ENCODE results near the gene CXorf49.

The CXorf49 gene

DNA sequence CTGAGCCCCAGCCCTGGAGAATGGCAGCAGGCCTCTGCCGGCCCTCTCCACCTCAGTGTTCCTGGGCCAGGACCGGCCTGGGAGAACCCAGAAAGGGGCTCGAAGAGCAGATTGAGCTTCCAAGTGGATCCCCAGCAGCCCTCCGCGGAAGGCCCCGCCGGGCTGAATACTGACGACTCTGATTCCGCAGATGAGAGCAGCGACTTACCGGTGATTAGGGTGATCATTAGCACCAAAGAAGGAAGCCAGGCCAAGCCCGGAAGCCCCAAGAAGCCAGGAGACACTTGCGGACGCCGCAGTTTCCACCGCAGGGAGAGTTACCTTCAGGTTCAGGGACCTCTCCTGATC lies 49.9 kb downstream of the CXorf49 start:
- ChIA-PET CTCF (no interaction called here), POLR2A (no interaction called here)
- no peak for DNase-seq (ENCODE audit: extremely low spot score)
- TF ChIP-seq, protein P1, sequence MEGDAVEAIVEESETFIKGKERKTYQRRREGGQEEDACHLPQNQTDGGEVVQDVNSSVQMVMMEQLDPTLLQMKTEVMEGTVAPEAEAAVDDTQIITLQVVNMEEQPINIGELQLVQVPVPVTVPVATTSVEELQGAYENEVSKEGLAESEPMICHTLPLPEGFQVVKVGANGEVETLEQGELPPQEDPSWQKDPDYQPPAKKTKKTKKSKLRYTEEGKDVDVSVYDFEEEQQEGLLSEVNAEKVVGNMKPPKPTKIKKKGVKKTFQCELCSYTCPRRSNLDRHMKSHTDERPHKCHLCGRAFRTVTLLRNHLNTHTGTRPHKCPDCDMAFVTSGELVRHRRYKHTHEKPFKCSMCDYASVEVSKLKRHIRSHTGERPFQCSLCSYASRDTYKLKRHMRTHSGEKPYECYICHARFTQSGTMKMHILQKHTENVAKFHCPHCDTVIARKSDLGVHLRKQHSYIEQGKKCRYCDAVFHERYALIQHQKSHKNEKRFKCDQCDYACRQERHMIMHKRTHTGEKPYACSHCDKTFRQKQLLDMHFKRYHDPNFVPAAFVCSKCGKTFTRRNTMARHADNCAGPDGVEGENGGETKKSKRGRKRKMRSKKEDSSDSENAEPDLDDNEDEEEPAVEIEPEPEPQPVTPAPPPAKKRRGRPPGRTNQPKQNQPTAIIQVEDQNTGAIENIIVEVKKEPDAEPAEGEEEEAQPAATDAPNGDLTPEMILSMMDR (IDR thresholded peaks at IDR 0.05; ENCODE audit: control extremely low read depth, extremely low read depth, low read depth, missing control alignments) = no peak

DNA sequence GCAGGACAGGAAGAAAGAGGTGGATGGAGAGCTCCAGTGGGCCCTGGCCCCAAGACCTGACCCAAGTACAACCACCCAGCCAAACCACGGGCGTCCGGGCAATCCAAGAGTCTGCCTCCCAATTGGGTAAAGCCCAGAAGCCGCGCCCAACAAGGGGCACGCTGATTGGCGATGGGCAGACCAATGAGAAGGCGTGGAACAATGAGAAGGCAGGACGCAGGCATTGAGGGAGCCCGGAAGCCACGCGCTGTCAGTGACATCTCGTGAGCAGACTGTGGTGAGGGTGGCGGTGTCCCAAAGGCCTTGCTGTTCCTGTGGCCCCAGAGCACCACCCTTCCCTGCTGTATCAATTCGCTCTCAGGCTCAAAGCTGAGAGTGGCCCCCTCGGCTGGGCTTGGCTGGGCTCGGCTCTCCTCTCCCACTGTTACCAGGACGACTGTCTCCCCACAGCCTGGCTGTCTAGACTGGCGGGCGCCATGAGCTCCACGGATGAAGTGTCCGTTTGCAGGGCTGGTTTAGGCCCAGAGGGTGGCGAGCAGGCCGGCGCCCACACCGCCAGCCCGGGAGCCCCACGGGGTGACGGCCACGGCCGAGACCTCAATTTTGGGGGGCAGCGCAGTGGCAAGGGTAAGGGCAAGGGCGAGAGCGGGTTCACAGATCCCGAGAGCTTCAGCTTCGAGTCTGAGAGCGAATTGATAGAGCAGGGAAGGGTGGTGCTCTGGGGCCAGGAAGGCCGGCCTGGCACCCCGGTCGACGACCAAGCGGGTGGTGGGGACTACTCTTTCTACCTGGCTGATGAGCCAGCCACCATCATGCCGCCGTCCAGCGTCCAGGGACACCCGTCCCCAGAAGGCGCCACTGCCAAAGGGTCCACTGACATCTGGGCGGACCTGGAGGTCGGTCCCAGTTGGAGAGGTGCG lies 50.5 kb downstream of the CXorf49 start, which contains the start of gene LOC101059915:
Gene LOC101059915 (plus strand): TSS at position 219 of the 920 bp plus-strand sequence.
- ChIA-PET CTCF (no interaction called here), POLR2A (no interaction called here)
- no peak for DNase-seq (ENCODE audit: extremely low spot score)
- TF ChIP-seq, protein P1 (IDR thresholded peaks at IDR 0.05; ENCODE audit: control extremely low read depth, extremely low read depth, low read depth, missing control alignments) = no peak

DNA sequence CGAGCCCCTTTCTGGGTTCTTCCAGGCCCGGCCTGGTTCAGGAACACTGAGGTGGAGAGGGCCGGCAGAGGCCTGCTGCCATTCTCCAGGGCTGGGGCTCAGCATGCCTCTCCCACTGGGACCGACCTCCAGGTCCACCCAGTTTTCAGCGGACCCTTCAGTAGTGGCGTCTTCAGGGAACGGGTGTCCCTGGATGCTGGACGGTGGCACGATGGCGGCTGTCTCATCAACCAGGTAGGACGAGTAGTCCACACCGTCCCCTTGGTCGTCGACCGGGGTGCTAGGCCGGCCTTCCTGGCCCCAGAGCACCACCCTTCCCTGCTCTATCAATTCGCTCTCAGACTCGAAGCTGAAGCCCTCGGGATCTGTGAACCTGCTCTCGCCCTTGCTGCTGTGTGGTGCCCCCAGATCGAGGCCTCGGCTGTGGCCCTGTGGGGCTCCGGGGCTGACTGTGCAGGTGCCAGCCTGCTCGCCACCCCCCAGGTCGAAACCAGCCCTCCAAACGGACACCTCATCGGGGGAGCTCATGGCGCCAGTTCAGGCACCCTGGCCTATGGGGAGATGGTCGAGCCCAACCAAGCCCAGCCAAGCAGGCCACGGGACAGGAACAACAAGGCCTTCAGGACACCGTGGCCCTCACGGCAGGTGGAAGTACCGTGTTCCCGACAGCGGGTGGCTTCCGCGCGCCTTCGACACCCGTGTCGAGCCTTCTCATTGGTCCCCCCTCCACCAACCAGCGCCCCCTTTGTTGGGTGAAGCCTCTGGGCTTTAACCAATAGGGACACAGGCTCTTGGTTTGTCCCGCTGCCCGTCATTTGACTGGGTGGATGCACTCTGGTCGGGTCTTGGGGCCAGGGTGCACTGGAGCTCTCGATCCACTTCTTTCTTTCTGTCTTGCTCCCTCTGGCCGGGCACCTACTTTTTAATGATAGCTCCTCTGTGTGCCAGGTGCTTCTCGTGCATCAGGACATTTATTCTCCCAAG lies 51.6 kb downstream of the CXorf49 start:
- ChIA-PET CTCF (no interaction called here), POLR2A (no interaction called here)
- no peak for DNase-seq (ENCODE audit: extremely low spot score)
- TF ChIP-seq, protein P1 (IDR thresholded peaks at IDR 0.05; ENCODE audit: control extremely low read depth, extremely low read depth, low read depth, missing control alignments) = no peak

DNA sequence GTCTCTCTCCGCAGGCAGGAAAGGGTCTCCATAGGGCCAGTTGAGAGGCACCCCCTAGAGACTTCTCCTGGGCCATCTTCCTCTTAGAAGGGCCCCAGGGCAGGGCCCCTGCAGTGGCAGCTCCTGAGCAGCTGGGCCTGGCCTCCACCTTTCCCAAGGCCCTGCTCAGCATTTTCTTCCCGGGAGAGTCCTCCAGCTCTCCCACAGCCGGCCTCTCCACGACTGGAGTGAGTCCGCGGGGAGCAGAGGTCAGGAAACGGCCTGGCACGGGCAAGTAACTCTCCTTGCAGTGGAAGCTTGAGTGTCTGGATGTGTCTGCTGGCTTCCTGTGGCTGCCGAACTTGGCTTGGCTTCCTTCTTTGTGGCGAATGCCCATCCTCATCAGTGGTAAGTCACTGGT lies 52.3 kb downstream of the CXorf49 start:
- ChIA-PET POLR2A (no interaction called here), CTCF (no interaction called here)
- DNase-seq (ENCODE audit: extremely low spot score) = no peak
- TF ChIP-seq, protein P1 (IDR thresholded peaks at IDR 0.05; ENCODE audit: control extremely low read depth, extremely low read depth, low read depth, missing control alignments) = no peak

DNA sequence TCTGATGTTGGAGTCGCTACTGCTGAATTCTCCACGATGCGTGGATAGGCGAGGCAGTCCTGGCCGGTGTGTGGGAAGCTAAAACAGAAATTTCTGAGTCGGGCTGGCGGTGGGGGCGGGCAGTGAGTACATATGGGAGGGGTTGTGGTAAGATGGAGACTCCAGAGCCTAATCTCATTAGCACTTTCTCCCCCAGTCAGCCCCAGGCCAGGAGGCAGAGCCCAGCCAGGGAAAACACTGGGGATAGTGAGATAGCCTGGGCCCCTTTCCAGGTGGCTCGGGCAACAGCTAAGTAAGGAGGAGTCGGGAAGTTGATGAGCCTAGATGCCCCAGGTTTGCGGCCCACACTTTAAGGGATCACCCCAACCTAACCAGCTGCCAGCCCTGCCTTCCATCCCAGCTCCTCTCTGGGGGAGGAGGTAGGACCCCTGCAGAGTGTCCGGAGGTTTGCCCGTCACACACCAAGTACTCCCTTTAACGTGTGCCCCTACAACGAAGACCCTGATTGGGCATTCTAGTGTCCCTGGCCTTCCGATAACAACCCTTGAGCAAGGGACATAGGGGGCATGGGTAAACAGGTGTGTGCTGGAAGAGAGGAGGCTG lies 53.1 kb downstream of the CXorf49 start:
- CTCF ChIA-PET = no interaction called here
- TF ChIP-seq, protein P1 (IDR thresholded peaks at IDR 0.05; ENCODE audit: control extremely low read depth, extremely low read depth, low read depth, missing control alignments) = no peak
- DNase-seq (ENCODE audit: extremely low spot score) = no peak
- POLR2A ChIA-PET = no interaction called here

Data from GM10248 (cell line).